Measurements from ENCODE around the gene CTSH. TPM values are rescaled to one million over a fixed set of nuclear protein-coding genes. Genes with fewer than 3 reads are reported as not detected.

The CTSH gene
- total and polyA plus RNA-seq, 2 of the 13 experiments (the other 11 are each of a cell fraction or from before 2014, with no cell fraction given): 265 to 653 TPM

DNA sequence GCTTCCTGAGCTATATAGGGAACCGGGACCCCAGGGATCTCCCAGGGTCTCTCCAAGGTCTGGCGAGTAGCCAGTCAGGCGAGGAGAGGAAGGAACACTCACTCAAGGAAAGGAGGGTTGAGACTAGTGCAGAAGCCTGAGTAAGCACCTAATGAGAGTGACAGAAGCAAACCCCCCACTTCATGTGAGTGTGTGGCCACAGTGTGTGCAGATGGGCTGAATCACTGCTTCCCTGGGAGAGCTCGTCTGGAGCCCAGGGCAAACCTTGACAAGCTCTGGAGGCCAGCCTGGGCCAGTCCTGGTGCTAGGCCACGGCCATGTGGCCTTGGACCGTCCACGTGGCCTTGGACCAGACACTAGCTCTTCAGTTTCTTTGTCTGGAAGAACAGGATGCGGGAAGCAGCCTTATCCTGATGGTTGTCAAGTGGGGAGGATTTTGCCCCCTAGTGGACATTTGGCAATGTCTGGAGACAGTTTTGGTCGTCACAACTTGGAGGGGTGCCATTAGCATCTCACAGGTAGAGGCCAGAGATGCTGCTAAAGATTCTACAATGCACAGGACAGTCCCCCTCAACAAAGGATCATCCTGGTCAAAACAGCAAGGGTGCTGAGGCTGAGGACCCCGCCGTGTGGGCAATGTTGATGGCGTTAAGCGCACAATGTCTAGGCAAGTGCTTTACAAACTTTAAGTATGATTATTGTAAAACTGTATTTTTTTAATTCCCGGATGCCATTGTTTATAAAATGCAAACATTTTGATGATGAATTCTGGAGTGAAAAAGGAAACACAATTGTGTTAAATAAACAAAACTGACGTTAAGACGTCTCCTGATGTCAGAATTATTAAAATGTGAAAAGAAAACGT, 34.8 kb upstream of the CTSH start (continued):
- TF ChIP-seq BCL6 (CRISPR knock-in tag; IDR thresholded peaks at IDR 0.05) (peak; percentile 75), ZFAT (CRISPR knock-in tag; conservative IDR thresholded peaks at IDR 0.05) (no peak), ZMYM4 (CRISPR knock-in tag; IDR thresholded peaks at IDR 0.05) (peak; percentile 82), ZNF660 (CRISPR knock-in tag; IDR thresholded peaks at IDR 0.05; ENCODE audit: borderline replicate concordance, low read depth) (no peak), ZNF235 (CRISPR knock-in tag; IDR thresholded peaks at IDR 0.05; ENCODE audit: borderline replicate concordance) (peak; percentile 68; the same call in 1 of the 2 replicates), MED8 (CRISPR knock-in tag; IDR thresholded peaks at IDR 0.05; ENCODE audit: insufficient replicate concordance) (peak; percentile 51), ZNF678 (CRISPR knock-in tag; IDR thresholded peaks at IDR 0.05) (no peak), GTF3A (CRISPR knock-in tag; conservative IDR thresholded peaks at IDR 0.05) (no peak), EED (CRISPR knock-in tag; IDR thresholded peaks at IDR 0.05) (no peak), ZBTB7B (CRISPR knock-in tag; IDR thresholded peaks at IDR 0.05) (peak; percentile 59; the same call in 1 of the 2 replicates), ZKSCAN8 (CRISPR knock-in tag; IDR thresholded peaks at IDR 0.05; ENCODE audit: borderline replicate concordance) (no peak), ZNF639 (CRISPR knock-in tag; conservative IDR thresholded peaks at IDR 0.05) (no peak), FOXJ3 (CRISPR knock-in tag; IDR thresholded peaks at IDR 0.05; ENCODE audit: borderline replicate concordance) (peak; percentile 49; the same call in 1 of the 2 replicates)
- TF ChIP-seq, protein P1, sequence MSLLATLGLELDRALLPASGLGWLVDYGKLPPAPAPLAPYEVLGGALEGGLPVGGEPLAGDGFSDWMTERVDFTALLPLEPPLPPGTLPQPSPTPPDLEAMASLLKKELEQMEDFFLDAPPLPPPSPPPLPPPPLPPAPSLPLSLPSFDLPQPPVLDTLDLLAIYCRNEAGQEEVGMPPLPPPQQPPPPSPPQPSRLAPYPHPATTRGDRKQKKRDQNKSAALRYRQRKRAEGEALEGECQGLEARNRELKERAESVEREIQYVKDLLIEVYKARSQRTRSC (CRISPR knock-in tag; IDR thresholded peaks at IDR 0.05; ENCODE audit: low read depth): no peak
- TF ChIP-seq, protein P2, sequence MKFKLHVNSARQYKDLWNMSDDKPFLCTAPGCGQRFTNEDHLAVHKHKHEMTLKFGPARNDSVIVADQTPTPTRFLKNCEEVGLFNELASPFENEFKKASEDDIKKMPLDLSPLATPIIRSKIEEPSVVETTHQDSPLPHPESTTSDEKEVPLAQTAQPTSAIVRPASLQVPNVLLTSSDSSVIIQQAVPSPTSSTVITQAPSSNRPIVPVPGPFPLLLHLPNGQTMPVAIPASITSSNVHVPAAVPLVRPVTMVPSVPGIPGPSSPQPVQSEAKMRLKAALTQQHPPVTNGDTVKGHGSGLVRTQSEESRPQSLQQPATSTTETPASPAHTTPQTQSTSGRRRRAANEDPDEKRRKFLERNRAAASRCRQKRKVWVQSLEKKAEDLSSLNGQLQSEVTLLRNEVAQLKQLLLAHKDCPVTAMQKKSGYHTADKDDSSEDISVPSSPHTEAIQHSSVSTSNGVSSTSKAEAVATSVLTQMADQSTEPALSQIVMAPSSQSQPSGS (CRISPR knock-in tag; IDR thresholded peaks at IDR 0.05): peak; percentile 59; the same call in 1 of the 2 replicates
- TF ChIP-seq, protein P3, sequence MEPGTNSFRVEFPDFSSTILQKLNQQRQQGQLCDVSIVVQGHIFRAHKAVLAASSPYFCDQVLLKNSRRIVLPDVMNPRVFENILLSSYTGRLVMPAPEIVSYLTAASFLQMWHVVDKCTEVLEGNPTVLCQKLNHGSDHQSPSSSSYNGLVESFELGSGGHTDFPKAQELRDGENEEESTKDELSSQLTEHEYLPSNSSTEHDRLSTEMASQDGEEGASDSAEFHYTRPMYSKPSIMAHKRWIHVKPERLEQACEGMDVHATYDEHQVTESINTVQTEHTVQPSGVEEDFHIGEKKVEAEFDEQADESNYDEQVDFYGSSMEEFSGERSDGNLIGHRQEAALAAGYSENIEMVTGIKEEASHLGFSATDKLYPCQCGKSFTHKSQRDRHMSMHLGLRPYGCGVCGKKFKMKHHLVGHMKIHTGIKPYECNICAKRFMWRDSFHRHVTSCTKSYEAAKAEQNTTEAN (CRISPR knock-in tag; conservative IDR thresholded peaks at IDR 0.05): peak; percentile 76; the same call in 1 of the 2 replicates
- TF ChIP-seq, protein P4, sequence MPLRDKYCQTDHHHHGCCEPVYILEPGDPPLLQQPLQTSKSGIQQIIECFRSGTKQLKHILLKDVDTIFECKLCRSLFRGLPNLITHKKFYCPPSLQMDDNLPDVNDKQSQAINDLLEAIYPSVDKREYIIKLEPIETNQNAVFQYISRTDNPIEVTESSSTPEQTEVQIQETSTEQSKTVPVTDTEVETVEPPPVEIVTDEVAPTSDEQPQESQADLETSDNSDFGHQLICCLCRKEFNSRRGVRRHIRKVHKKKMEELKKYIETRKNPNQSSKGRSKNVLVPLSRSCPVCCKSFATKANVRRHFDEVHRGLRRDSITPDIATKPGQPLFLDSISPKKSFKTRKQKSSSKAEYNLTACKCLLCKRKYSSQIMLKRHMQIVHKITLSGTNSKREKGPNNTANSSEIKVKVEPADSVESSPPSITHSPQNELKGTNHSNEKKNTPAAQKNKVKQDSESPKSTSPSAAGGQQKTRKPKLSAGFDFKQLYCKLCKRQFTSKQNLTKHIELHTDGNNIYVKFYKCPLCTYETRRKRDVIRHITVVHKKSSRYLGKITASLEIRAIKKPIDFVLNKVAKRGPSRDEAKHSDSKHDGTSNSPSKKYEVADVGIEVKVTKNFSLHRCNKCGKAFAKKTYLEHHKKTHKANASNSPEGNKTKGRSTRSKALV (CRISPR knock-in tag; IDR thresholded peaks at IDR 0.05): 0 out of 2 replicates have a peak, but pooled peaks have one; percentile 36
- TF ChIP-seq, protein P5, sequence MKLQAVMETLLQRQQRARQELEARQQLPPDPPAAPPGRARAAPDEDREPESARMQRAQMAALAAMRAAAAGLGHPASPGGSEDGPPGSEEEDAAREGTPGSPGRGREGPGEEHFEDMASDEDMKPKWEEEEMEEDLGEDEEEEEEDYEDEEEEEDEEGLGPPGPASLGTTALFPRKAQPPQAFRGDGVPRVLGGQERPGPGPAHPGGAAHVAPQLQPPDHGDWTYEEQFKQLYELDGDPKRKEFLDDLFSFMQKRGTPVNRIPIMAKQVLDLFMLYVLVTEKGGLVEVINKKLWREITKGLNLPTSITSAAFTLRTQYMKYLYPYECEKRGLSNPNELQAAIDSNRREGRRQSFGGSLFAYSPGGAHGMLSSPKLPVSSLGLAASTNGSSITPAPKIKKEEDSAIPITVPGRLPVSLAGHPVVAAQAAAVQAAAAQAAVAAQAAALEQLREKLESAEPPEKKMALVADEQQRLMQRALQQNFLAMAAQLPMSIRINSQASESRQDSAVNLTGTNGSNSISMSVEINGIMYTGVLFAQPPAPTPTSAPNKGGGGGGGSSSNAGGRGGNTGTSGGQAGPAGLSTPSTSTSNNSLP (IDR thresholded peaks at IDR 0.05; ENCODE audit: low read depth, low read length): no peak
